Astrocyte of the spinal cord (primary cell): ENCODE data around the gene ZSCAN26.

Experiments
- DNase-seq: peaks from one replicate; pipeline ENCODE4 v3.0.0; 2011; ENCODE audit warnings: low read depth, low spot score
- H3K4me3 ChIP-seq: 2 replicates; pipeline ENCODE4 v1.5.1; 2011; ENCODE audit warnings: low read depth, mild to moderate bottlenecking, low read length, moderate library complexity
- in situ Hi-C: cut with HindIII; loops from 2 replicates; pipeline ENCODE4 v1.10.0; 2017; ENCODE audit warnings: low sequenced_read_pairs
- TF ChIP-seq, protein P1 (sequence below): IDR thresholded peaks from 2 replicates; pipeline ENCODE4 v1.5.1; 2012; ENCODE audit warnings: low read depth, mild to moderate bottlenecking, low read length, inconsistent platforms

The ZSCAN26 gene

DNA sequence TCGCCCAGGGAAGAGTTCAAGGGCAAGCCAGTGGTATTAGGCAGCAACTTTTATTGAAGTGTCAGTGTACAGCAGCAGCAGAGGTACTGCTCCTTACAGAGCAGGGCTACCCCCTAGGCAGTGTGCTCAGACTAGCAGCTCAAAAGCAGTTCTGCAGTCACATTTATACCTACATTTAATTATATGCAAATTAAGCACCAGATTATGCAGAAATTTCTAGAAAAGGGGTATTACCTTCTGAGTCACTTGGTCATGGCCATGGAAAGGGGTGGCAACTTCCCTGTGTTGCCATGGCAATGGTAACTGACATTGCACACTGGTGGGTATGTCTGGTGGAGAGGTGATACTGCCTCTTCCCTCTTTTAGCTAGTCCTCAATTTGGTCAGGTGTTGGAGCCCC lies 12.8 kb upstream of the ZSCAN26 start:
- no peak for DNase-seq
- in situ Hi-C loops = no loop called here
- TF ChIP-seq, protein P1, sequence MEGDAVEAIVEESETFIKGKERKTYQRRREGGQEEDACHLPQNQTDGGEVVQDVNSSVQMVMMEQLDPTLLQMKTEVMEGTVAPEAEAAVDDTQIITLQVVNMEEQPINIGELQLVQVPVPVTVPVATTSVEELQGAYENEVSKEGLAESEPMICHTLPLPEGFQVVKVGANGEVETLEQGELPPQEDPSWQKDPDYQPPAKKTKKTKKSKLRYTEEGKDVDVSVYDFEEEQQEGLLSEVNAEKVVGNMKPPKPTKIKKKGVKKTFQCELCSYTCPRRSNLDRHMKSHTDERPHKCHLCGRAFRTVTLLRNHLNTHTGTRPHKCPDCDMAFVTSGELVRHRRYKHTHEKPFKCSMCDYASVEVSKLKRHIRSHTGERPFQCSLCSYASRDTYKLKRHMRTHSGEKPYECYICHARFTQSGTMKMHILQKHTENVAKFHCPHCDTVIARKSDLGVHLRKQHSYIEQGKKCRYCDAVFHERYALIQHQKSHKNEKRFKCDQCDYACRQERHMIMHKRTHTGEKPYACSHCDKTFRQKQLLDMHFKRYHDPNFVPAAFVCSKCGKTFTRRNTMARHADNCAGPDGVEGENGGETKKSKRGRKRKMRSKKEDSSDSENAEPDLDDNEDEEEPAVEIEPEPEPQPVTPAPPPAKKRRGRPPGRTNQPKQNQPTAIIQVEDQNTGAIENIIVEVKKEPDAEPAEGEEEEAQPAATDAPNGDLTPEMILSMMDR = no peak
- no peak overlapping the region for H3K4me3 ChIP-seq

DNA sequence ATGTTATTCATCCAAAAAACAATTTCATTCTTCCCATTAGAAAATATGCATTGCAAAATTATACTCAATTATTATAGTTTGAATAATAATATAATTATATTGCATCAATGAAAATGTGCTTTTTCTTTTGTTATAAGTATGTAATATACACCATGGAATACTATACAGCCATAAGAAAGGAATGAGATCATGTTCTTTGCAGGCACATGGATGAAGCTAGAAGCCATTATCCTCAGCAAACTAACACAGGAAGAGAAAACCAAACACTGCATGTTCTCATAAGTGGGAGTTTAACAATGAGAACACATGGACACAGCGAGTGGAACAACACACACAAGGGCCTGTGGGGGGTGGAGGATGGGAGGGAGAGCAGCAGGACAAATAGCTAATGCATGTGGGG lies 9.9 kb upstream of the ZSCAN26 start:
- TF ChIP-seq, protein P1 = no peak
- H3K4me3 ChIP-seq = no peak overlapping the region
- in situ Hi-C loops = no loop called here
- DNase-seq = no peak

DNA sequence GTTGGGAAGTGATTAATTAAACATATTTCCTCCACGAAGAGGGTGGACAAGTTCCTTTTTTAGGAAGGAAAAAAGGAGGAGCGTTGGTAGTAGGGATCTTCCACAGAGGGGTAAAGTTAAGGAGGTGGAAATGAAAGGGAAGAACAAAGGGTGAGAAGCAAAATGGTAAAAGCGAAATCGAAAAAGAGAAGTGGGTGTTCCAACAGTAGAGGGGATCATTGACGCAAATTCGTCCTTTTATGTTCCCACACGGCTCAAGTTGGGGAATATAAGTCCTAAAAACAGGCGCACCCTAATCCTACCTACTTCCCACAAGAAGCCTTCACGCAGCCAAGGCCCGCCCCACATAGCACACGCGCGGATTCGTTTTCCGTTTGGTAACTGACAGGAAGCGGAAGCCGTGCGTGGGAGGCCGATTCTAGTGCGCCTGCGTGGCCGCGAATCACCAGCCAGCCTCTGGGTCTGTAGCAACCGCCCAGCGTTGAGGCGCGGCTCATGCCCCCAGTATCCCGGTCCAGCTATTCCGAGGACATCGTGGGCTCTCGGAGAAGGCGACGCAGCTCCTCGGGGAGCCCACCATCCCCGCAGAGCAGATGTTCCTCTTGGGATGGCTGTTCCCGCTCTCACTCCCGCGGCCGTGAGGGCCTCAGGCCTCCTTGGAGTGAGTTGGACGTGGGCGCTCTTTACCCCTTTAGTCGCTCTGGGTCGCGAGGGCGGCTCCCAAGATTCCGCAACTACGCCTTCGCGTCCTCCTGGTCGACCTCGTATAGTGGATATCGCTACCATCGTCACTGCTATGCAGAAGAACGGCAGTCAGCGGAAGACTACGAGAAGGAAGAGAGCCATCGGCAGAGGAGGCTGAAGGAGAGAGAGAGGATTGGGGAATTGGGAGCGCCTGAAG lies 7.8 kb upstream of the ZSCAN26 start, which contains the start of gene NKAPL:
Gene NKAPL, plus strand, starts transcription at position 421 of the 901 bp plus-strand sequence. Its CDS starts 75 bp downstream, at position 496.
- TF ChIP-seq, protein P1 = no peak
- H3K4me3 ChIP-seq = peak within 1 kb of the TSS; percentile 31
- peak; percentile 53 for DNase-seq

DNA sequence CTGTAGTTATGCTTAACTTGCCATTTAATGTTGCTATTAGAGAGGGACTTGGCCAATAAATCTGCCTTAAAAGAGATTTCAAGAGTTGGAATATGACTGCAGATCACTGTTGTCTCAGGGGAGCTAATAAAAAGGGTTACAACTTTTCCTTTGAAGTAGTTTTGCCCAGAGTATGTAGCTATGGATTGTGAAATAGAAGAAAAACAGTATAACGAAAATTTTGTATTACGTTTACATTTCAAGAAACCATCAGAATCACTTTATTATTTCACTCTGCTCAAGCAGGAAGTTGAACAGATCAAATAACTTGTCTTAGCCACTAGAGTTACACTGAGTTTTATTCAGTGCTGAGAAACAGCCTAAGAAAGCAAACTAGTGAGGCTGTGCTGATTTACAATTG lies 3.0 kb upstream of the ZSCAN26 start:
- H3K4me3 ChIP-seq = no peak overlapping the region
- DNase-seq = no peak
- in situ Hi-C loops = no loop called here
- TF ChIP-seq, protein P1 = no peak

More for the DNA sequence above, 7.8 kb upstream of the ZSCAN26 start, which contains the start of gene NKAPL:
- in situ Hi-C loops = no loop called here

DNA sequence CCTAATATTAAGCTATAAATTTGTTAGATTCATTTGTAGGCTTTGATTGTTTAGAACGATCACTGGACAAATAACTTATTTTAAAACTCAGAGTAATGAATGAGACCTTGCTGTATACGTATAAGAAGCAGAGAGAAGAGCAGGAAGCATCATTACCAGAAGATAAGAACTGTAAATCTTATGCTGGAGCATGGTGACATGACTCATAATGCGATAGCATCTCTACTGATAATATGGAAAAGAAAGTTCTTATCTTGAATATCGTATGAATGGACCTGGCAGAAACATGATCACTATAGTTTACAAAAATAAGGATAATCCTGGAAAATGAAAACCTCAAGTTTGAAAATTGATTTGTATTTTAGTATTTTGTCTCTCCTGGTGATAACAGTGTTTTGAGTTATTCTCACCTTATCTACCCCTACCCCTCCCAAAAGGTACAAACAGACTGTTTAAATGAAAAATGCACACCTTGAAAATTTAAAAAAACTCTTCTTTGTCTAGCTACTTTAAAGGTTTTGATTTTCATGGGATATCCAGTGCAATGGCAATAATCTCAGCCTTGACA lies 2.0 kb upstream of the ZSCAN26 start:
- DNase-seq = no peak
- TF ChIP-seq, protein P1 = no peak
- in situ Hi-C loops = no loop called here
- no peak overlapping the region for H3K4me3 ChIP-seq

DNA sequence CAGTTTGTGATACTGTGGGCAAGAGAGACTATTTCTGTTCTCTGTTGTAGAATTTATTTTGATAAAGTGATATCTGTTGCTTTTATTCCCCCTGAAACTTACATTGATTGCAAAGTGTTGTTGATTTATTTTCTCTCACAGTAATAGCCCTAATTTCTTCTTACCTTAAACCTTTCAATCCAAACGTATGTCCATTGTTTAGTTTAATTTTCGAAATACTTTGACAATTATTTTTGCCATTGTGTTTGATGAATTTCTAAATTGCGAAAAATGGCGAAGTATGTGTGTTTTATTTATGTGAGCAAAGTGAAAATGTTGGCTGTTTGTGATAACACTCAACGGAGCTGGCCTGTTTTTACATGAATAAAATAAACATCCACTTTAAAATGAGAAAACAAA lies 381 bp upstream of the ZSCAN26 start:
- H3K4me3 ChIP-seq = peak overlapping the region; percentile 73
- TF ChIP-seq, protein P1 = no peak
- in situ Hi-C loops = no loop called here
- DNase-seq = no peak
